AG04450 (cell line): ENCODE results near the gene PROX2. TPM values are rescaled to one million over a fixed set of nuclear protein-coding genes. Genes with fewer than 3 reads are reported as not detected.

Experiments used
- CTCF ChIA-PET: fragments of 300-600, 350-600 bp; formaldehyde crosslinking; extraction: SDS; loops from one replicate; lab custom pipeline; 2022; ENCODE audit warnings: antibody characterized with exemption, inconsistent platforms; lab: Charles Lee
- POLR2A ChIA-PET: fragments of 350-600 bp; formaldehyde crosslinking; extraction: SDS; loops from one replicate; lab custom pipeline; 2021; ENCODE audit warnings: antibody characterized with exemption, inconsistent platforms; lab: Yijun Ruan, JAX
- DNase-seq: peaks from one replicate; pipeline ENCODE4 v3.0.0-alpha.2; 2011; ENCODE audit warnings: low read depth, low spot score
- H3K27ac ChIP-seq: one replicate; pipeline ENCODE4 v1.5.1; 2012; ENCODE audit warnings: low read depth, low read length, control low read depth
- H3K27me3 ChIP-seq: one replicate; pipeline ENCODE4 v1.6.0; 2012; ENCODE audit warnings: low read length; ENCODE audit not compliant: control insufficient read depth, insufficient read depth
- H3K4me3 ChIP-seq: 2 replicates; pipeline ENCODE4 v1.5.1; 2011; ENCODE audit warnings: mild to moderate bottlenecking, low read depth, low read length, control low read depth
- H3K9me3 ChIP-seq: 2 replicates; pipeline ENCODE4 v1.5.1; 2012; ENCODE audit warnings: low read length; ENCODE audit not compliant: control insufficient read depth, insufficient read depth
- CTCF ChIP-seq: IDR thresholded peaks from 2 replicates; pipeline ENCODE4 v1.5.1; 2011; ENCODE audit warnings: low read depth, low read length, control low read depth, inconsistent platforms
- polyA plus RNA-seq: library from polyadenylated mRNA; depleted of rRNA; stranded (reverse); fragments of >200 nt; gene quantifications from 2 replicates; pipeline ENCODE4 v1.2.3, GENCODE V29; 2011

PROX2 gene
- polyA plus RNA-seq, 1 experiment = not detected

DNA sequence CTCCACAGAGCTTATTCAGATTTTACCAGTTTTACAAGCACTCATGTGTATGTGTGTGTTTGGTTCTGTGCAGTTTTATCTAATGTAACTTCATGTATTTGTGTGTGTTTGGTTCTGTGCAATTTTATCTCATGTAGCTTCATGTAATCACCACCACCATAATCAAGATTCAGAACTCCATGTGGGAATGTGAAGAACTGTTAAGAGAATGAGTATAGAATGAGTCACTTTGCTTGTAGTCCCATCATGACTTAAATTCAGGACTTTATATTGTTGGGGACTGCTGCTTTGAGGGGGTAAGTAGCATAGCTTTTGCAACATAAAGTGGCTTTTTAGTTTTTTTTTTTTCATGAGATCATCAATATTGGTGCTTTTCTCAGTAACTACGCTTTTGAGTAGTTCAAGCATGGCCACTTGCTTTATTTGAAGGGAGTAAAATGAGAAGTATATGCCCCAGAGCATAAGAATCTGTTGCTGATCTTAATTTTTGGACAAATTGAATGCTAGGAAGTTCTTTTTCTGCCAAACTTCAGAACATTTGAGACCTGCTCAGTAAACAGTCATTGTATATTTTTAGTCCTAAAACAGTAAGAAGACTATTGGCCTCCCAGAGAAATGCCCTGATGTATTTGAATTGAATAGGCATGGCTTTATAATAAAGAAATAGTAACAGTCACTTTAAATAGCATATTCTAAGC is 28.8 kb downstream of the PROX2 start:
- DNase-seq = no peak
- no peaks in the 10 kb centered on the region for H3K27me3 ChIP-seq
- no peak overlapping the region for H3K27ac ChIP-seq
- no peaks in the 10 kb centered on the region for H3K9me3 ChIP-seq
- no peak for TF ChIP-seq CTCF
- POLR2A ChIA-PET = interaction anchor here (0.9 kb wide), 1 partner anchor 12 kb away, joined by 3 read pairs; no protein-coding TSS in a partner anchor
- CTCF ChIA-PET = interaction anchor here (0.9 to 2.2 kb wide), 3 partner anchors 12 to 31 kb away, joined by 3 to 10 read pairs (median 3); no protein-coding TSS in a partner anchor
- no peak overlapping the region for H3K4me3 ChIP-seq

- CTCF ChIA-PET = interaction anchor here (1.4 to 2.2 kb wide), 2 partner anchors 13 to 15 kb away, joined by 3 to 10 read pairs; no protein-coding TSS in a partner anchor
- POLR2A ChIA-PET = no interaction called here
- H3K9me3 ChIP-seq = no peaks in the 10 kb centered on the region
- no peak overlapping the region for H3K27ac ChIP-seq
- no peaks in the 10 kb centered on the region for H3K27me3 ChIP-seq
- no peak for DNase-seq
- TF ChIP-seq CTCF = no peak
- H3K4me3 ChIP-seq = no peak overlapping the region
These were observed 29.8 kb downstream of the PROX2 start for GRCh38 chr14:74846168-74846567.

DNA sequence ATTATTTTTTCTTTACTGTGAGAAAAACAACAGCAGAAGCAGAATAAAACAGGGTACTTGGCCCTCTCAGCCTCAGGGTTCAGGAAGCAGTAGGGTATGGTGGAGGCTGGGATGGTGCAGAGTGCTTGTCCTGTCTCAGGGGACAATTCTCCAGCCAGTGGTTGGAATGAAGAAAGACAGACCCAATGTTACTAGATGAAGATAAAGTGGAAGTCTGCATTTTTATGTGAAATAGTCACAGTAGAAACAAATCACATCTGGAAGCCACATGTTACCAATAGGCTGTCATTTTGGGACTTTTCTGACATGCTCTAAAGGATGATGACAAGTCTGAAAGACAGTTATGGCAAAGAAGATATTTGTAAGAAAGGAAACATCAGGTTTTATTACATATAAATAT is 32.3 kb downstream of the PROX2 start:
- DNase-seq = no peak
- TF ChIP-seq CTCF = peak; percentile 22; the same call in 1 of the 2 replicates
- ChIA-PET CTCF (interaction anchor here (1.1 kb wide), 1 partner anchor 18 kb away, joined by 4 read pairs; no protein-coding TSS in a partner anchor), POLR2A (no interaction called here)
- no peaks in the 10 kb centered on the region for H3K9me3 ChIP-seq
- no peak overlapping the region for H3K4me3 ChIP-seq
- no peaks in the 10 kb centered on the region for H3K27me3 ChIP-seq
- no peak overlapping the region for H3K27ac ChIP-seq

DNA sequence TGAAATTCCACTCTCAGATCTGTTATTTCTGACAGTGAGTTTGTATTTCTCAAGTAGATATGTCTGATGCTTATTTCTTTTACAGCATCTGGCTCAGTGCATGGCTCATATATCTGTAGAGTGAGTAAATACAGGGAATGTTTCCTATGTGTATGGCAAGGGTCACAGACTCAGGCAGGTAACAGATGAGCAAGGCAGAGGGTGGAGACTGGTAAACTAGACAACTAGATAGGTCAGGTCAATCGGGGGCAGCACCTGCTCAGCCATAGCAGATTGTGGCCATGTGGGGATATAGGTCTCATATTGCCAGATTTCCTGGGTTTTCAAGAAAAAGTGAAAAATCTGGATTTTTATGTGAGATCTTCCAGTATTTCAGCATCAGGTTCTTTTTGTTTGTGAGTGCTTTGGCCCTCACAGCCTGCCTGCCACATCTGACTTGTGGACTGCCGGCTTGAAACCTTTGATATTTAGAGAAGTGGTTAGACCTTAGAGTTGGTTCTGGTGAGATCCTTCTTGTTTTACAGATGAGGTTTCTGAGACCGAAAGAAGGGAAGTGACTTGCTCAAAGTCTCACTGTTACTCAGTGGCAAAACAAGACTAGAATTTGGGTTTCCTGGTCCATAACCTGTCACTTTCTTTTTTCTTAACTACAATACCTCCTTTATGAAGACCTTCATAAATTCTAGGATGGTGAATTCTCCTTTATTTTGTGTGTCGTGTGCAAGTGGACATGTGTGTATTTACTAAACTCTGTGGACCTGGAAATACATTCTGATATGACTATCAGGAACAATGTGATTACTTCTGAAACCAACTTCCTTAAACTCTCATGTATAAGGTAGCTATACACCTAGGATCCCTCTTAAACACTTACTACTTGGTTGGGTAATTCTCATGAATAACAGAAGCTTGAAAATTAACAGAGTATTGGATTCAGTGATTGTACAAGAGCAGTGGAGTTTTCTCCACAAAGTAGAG is 34.4 kb downstream of the PROX2 start:
- H3K4me3 ChIP-seq = no peak overlapping the region
- no peak for DNase-seq
- ChIA-PET CTCF (interaction anchor here (0.7 to 3.2 kb wide), 3 partner anchors 20 to 813 kb away, joined by 4 to 19 read pairs (median 9); no protein-coding TSS in a partner anchor), POLR2A (no interaction called here)
- no peak overlapping the region for H3K27ac ChIP-seq
- TF ChIP-seq CTCF = no peak
- H3K9me3 ChIP-seq = no peaks in the 10 kb centered on the region
- no peaks in the 10 kb centered on the region for H3K27me3 ChIP-seq
